ENCODE measurements around the gene IL10. TPM values are rescaled to one million over a fixed set of nuclear protein-coding genes. Genes with fewer than 3 reads are reported as not detected.

Gene IL10
- polyA plus RNA-seq, 2 donors, result 0.12 to 0.51 TPM

Other genes with a start within 250 kb of the IL10 start
- gene EIF2D, start 160.0 kb downstream of the IL10 start, polyA plus RNA-seq, result 10 to 100 TPM; 34.1 to 34.3 TPM
- gene DYRK3, start 137.0 kb downstream of the IL10 start, polyA plus RNA-seq, result 1 to 10 TPM in 1 of 2 donors, under 1 TPM in 1; 0.77 to 1.3 TPM
- gene MAPKAPK2, start 87.6 kb downstream of the IL10 start, polyA plus RNA-seq, result 10 to 100 TPM; 28.0 to 35.1 TPM
- gene IL19, start 1.7 kb downstream of the IL10 start, polyA plus RNA-seq, result 1 to 10 TPM in 1 of 2 donors, under 1 TPM in 1; 0.22 to 1.4 TPM
- gene IL20, start 93.1 kb upstream of the IL10 start, polyA plus RNA-seq, result under 1 TPM in 1 of 2 donors, not detected in 1; 0.05 TPM
- not detected for gene IL24, start 124.9 kb upstream of the IL10 start, polyA plus RNA-seq
- gene FCMR, start 149.4 kb upstream of the IL10 start, polyA plus RNA-seq, result 1 to 10 TPM in 1 of 2 donors, under 1 TPM in 1; 0.90 to 2.5 TPM
- 1 to 10 TPM in 1 of 2 donors, under 1 TPM in 1; 0.24 to 1.2 TPM for gene PIGR, start 174.0 kb upstream of the IL10 start, polyA plus RNA-seq
- under 1 TPM; 0.02 to 0.06 TPM for gene FCAMR, start 198.0 kb upstream of the IL10 start, polyA plus RNA-seq